B cell (primary cell): ENCODE measurements around the gene SDHAF2. TPM values are rescaled to one million over a fixed set of nuclear protein-coding genes. Genes with fewer than 3 reads are reported as not detected.

ENCODE experiments used
- ATAC-seq: fragments of 200-7000 bp; cut with Tn5 transposase; one replicate; pipeline ENCODE4 v1.10.0; 2021; ENCODE audit warnings: low read depth, mild to moderate bottlenecking, moderate number of reproducible peaks, moderate library complexity
- CTCF ChIA-PET: fragments of 350-600 bp; sonication (Branson Sonifier 250); formaldehyde crosslinking; loops from one replicate; lab custom pipeline; 2021; ENCODE audit warnings: antibody characterized with exemption, inconsistent platforms; lab: Charles Lee
- POLR2A ChIA-PET: fragments of 350-600 bp; sonication (Branson Sonifier 250); formaldehyde crosslinking; loops from one replicate; lab custom pipeline; 2021; ENCODE audit warnings: antibody characterized with exemption; lab: Charles Lee
- DNase-seq: peaks from one replicate; pipeline ENCODE4 v3.0.0; 2013
- H2AFZ ChIP-seq: 2 replicates; pipeline ENCODE4 v1.6.1; 2012; ENCODE audit warnings: mild to moderate bottlenecking, low read depth, low read length; ENCODE audit not compliant: insufficient read depth, poor library complexity, severe bottlenecking
- H3K27ac ChIP-seq, 2 donors: 1 replicate in 1 of 2; 2 replicates in 1 of 2; pipeline ENCODE4 v1.5.1; 2012 to 2013; ENCODE audit warnings: low read length in 2 of 2, mild to moderate bottlenecking in 2 of 2, moderate library complexity in 1 of 2
- H3K27me3 ChIP-seq, 4 experiments: fragments of 200-600 bp in 1 of 4; sonication (generic) in 1 of 4; replicated peaks in 1 of 4; 1 replicate in 2 of 4; 2 replicates in 2 of 4; pipeline versions ENCODE4 v1.6.1 to v1.7.0; 2013 to 2016; ENCODE audit warnings: low read length in 3 of 4, mild to moderate bottlenecking in 2 of 4, mixed read lengths in 1 of 4, moderate library complexity in 1 of 4; ENCODE audit not compliant: insufficient read depth in 4 of 4, control insufficient read depth in 3 of 4; ENCODE audit errors: control extremely low read depth in 1 of 4
- H3K36me3 ChIP-seq, 2 experiments: replicated peaks in 1 of 2; 1 replicate in 1 of 2; 2 replicates in 1 of 2; pipeline versions ENCODE4 v1.6.1 to v1.7.1; 2013; ENCODE audit warnings: low read length in 1 of 2; ENCODE audit not compliant: insufficient read depth in 2 of 2, control insufficient read depth in 1 of 2; ENCODE audit errors: control extremely low read depth in 1 of 2, extremely low read depth in 1 of 2
- H3K4me1 ChIP-seq, 2 donors: fragments of 200-600 bp in 1 of 2; sonication (generic) in 1 of 2; 1 replicate in 1 of 2; 2 replicates in 1 of 2; pipeline versions ENCODE4 v1.5.1 to v1.6.1; 2013 to 2017; ENCODE audit warnings: low read length in 2 of 2; ENCODE audit not compliant: control insufficient read depth in 2 of 2, insufficient read depth in 2 of 2
- H3K4me2 ChIP-seq: replicated peaks from 2 replicates; pipeline ENCODE3; 2012; ENCODE audit warnings: mild to moderate bottlenecking, low read depth, low read length; ENCODE audit not compliant: poor library complexity, severe bottlenecking
- H3K4me3 ChIP-seq, 5 experiments: fragments of 200-600 bp in 1 of 5; sonication (generic) in 1 of 5; 1 replicate in 3 of 5; 2 replicates in 2 of 5; pipeline versions ENCODE4 v1.5.1 to v1.7.0; 2011 to 2016; ENCODE audit warnings: low read length in 4 of 5, mild to moderate bottlenecking in 4 of 5, low read depth in 2 of 5, control low read depth in 1 of 5, moderate library complexity in 1 of 5; ENCODE audit not compliant: insufficient read depth in 1 of 5; ENCODE audit errors: control extremely low read depth in 1 of 5, extremely low read depth in 1 of 5
- H3K79me2 ChIP-seq: fragments of 200-600 bp; sonication (generic); one replicate; pipeline ENCODE4 v1.6.0; 2016; ENCODE audit warnings: low read length; ENCODE audit not compliant: control insufficient read depth, insufficient read depth
- H3K9ac ChIP-seq: fragments of 200-600 bp; sonication (generic); 2 replicates; pipeline ENCODE4 v1.6.1; 2017; ENCODE audit warnings: mild to moderate bottlenecking, low read length, moderate library complexity
- H3K9me3 ChIP-seq, 3 donors: one replicate each; pipeline versions ENCODE4 v1.6.1 to v1.7.1; 2013; ENCODE audit warnings: low read length in 2 of 3; ENCODE audit not compliant: control insufficient read depth in 2 of 3, insufficient read depth in 1 of 3; ENCODE audit errors: control extremely low read depth in 1 of 3
- H4K20me1 ChIP-seq: 2 replicates; pipeline ENCODE4 v1.6.0; 2012; ENCODE audit warnings: mild to moderate bottlenecking, low read length; ENCODE audit not compliant: insufficient read depth, control insufficient read depth, poor library complexity, severe bottlenecking
- H3K27ac Mint-ChIP-seq: one replicate; pipeline ENCODE4 v1.8.0; 2021; ENCODE audit warnings: mixed read lengths
- H3K27me3 Mint-ChIP-seq: one replicate; pipeline ENCODE4 v1.8.0; 2021; ENCODE audit warnings: mixed read lengths
- H3K4me1 Mint-ChIP-seq: one replicate; pipeline ENCODE4 v1.8.0; 2021; ENCODE audit warnings: mixed read lengths
- H3K4me3 Mint-ChIP-seq: one replicate; pipeline ENCODE4 v1.8.0; 2021; ENCODE audit warnings: mixed read lengths
- H3K9me3 Mint-ChIP-seq: one replicate; pipeline ENCODE4 v1.8.0; 2022; ENCODE audit warnings: mixed read lengths; ENCODE audit not compliant: insufficient read depth
- EZH2 ChIP-seq: IDR thresholded peaks from 2 replicates; pipeline ENCODE4 v1.6.1; 2012; ENCODE audit warnings: borderline replicate concordance, low read depth, mild to moderate bottlenecking, moderate library complexity, low read length; ENCODE audit not compliant: insufficient read depth, poor library complexity, severe bottlenecking
- WGBS: methylation state at CpG from one replicate; pipeline ENCODE4 v1.1.5; 2013; ENCODE audit warnings: missing lambda C conversion rate; ENCODE audit not compliant: insufficient coverage; 5-methylcytosine and 5-hydroxymethylcytosine counted together
- intact Hi-C: fragments of 100-400 bp; cut with micrococcal nuclease; formaldehyde crosslinking; loops from one replicate; pipeline ENCODE4 v1.10.0; 2022
- polyA plus RNA-seq: library from polyadenylated mRNA; depleted of rRNA; stranded (reverse); fragments of >200 nt; gene quantifications from 2 replicates; pipeline ENCODE4 v1.2.3, GENCODE V29; 2012
- total RNA-seq, 2 donors: library from RNA; stranded (reverse); fragments of 120-200 nt in 1 of 2; gene quantifications; 1 replicate in 1 of 2; 2 replicates in 1 of 2; pipeline versions ENCODE4 v1.2.3 to v1.2.4, GENCODE V29; 2013 to 2022
- TF ChIP-seq, protein P1 (sequence below): fragments of 200-600 bp; IDR thresholded peaks from one replicate; pipeline ENCODE4 v1.8.0; 2022; ENCODE audit warnings: antibody characterized with exemption, mild to moderate bottlenecking

Gene SDHAF2
- total and polyA plus RNA-seq, 2 donors (not counting 1 experiment from before 2014, with no cell fraction given) = 48.9 to 60.8 TPM

DNA sequence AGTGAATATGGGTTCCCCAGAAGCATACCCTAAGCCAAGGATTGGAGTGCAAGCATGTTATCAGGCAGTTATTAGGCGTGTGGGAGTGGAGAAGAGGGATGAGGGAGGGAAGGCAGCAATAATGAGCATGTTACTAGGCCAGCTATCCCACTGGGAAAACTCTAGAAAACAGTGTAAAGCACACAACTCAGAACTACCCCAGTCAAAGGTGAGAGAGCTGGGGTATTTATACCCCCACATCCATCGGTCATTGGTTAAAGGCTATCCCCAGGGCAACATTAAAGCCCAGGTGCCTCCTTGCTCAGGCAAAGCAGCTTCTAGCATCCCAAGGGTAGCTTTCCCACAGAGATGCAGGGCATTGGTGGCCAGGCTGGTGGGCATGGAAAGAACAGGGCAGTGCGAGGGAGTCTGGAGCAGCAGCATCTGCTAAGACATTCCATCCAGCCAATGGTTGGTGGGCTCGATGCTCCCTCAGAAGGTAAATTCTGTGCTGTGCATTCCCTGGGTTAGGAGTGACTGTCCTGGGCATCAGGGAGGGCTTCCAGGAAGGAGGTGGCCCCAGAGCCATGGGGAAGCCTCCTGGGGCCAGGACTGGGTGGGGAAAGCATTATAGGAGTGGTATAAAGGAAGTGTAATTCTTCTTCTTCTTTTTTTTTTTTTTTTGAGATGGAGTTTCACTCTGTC lies 57.6 kb downstream of the SDHAF2 start:
- Mint-ChIP-seq H3K27me3 (peaks cover 10% of the 10 kb centered on the region), H3K4me1 (no peaks in the 10 kb centered on the region), H3K4me3 (no peak overlapping the region), H3K27ac (no peak overlapping the region), H3K9me3 (no peaks in the 10 kb centered on the region)
- no peak for TF ChIP-seq EZH2
- TF ChIP-seq, protein P1, sequence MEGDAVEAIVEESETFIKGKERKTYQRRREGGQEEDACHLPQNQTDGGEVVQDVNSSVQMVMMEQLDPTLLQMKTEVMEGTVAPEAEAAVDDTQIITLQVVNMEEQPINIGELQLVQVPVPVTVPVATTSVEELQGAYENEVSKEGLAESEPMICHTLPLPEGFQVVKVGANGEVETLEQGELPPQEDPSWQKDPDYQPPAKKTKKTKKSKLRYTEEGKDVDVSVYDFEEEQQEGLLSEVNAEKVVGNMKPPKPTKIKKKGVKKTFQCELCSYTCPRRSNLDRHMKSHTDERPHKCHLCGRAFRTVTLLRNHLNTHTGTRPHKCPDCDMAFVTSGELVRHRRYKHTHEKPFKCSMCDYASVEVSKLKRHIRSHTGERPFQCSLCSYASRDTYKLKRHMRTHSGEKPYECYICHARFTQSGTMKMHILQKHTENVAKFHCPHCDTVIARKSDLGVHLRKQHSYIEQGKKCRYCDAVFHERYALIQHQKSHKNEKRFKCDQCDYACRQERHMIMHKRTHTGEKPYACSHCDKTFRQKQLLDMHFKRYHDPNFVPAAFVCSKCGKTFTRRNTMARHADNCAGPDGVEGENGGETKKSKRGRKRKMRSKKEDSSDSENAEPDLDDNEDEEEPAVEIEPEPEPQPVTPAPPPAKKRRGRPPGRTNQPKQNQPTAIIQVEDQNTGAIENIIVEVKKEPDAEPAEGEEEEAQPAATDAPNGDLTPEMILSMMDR = no peak
- Histone ChIP-seq H3K36me3 (peaks cover 0 to 2% of the 10 kb centered on the region in 2 experiments), H3K27me3 (peaks cover 0 to 2% (median 0%) of the 10 kb centered on the region in 4 experiments), H2AFZ (no peak overlapping the region), H3K27ac (no peak overlapping the region), H3K4me2 (no peak overlapping the region), H3K79me2 (no peaks in the 10 kb centered on the region), H3K4me1 (no peaks in the 10 kb centered on the region), H3K4me3 (no peak overlapping the region), H3K9me3 (peaks cover 0 to 8% (median 1%) of the 10 kb centered on the region in 3 donors), H4K20me1 (no peaks in the 10 kb centered on the region), H3K9ac (no peak overlapping the region)
- DNase-seq (no peak), ATAC-seq (no peak)
- ChIA-PET POLR2A (no interaction called here), CTCF (interaction anchor here (0.6 to 1.7 kb wide), 3 partner anchors 10 to 150 kb away, joined by 3 to 6 read pairs (median 3); no protein-coding TSS in a partner anchor)
- WGBS = 96% methylated on average over 3 of the region's 4 CpGs
- intact Hi-C loops = no loop called here

DNA sequence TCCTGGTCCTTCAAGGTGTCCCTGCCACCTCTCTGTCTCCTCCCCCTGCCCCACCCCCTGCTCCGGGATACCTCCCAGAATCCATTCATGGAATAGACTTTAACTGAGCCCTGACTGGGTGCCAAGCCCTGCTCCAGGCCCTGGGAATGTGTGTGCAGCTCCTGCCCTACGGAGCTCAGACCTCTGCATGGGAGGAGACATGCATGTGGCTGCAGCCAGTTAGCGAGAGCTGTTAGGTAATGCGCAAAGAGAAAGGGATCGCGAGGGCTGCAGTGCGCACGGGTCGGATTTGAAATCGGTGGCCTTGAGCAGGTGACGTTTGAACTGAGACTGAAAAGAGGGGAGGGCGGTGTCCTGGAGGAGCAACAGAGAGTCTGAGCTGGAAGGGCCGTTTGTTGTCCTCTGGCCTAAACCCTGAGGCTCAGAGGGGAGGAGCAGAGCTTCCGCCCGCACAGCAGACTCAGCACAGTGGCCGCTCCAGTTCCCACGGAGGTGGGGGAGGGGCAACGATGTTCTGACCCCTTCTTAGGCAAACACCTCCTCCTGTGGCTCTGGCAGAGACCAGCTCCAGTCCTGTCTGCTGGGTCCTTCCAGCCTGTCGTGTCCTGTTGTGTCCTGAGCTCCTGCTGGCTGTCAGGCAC lies 58.8 kb downstream of the SDHAF2 start:
- CTCF ChIA-PET = no interaction called here
- intact Hi-C loops = no loop called here
- no peak overlapping the region for H3K4me3 ChIP-seq

More for the DNA sequence above, 58.8 kb downstream of the SDHAF2 start:
- Histone ChIP-seq H3K9me3 (peaks cover 0 to 8% (median 1%) of the 10 kb centered on the region in 3 donors), H4K20me1 (no peaks in the 10 kb centered on the region), H3K4me2 (no peak overlapping the region), H3K79me2 (no peaks in the 10 kb centered on the region), H2AFZ (no peak overlapping the region), H3K36me3 (peaks cover 0 to 2% of the 10 kb centered on the region in 2 experiments), H3K27me3 (no peaks in the 10 kb centered on the region), H3K27ac (no peak overlapping the region), H3K9ac (no peak overlapping the region), H3K4me1 (no peaks in the 10 kb centered on the region)
- peaks cover 7% of the 10 kb centered on the region for H3K27me3 Mint-ChIP-seq
- no peaks in the 10 kb centered on the region for H3K9me3 Mint-ChIP-seq
- no peaks in the 10 kb centered on the region for H3K4me1 Mint-ChIP-seq
- 79% methylated on average over 19 of the region's 19 CpGs for WGBS
- POLR2A ChIA-PET = interaction anchor here (0.6 kb wide), 1 partner anchor 479 kb away, joined by 5 read pairs; the partner anchor contains the start of gene FTH1
- DNase-seq = no peak
- no peak overlapping the region for H3K27ac Mint-ChIP-seq
- TF ChIP-seq, protein P1 = no peak
- no peak for TF ChIP-seq EZH2
- no peak for ATAC-seq
- no peak overlapping the region for H3K4me3 Mint-ChIP-seq
